ENCODE results near the gene GLRX.

- TF ChIP-seq POLR2A (IDR thresholded peaks at IDR 0.05) (no peak), CTCF (IDR thresholded peaks at IDR 0.05) (no peak)
Measured at GRCh38 chr5:95835682-95836385, 13.3 kb upstream of the GLRX start.

Measured in Peyer's patch (tissue), 4 donors.